ENCODE results near the gene TGM2. TPM values are rescaled to one million over a fixed set of nuclear protein-coding genes. Genes with fewer than 3 reads are reported as not detected.

Gene TGM2
- total RNA-seq, 4 donors from 2014 or later: 14.2 to 52.0 (median 21.7) TPM

DNA sequence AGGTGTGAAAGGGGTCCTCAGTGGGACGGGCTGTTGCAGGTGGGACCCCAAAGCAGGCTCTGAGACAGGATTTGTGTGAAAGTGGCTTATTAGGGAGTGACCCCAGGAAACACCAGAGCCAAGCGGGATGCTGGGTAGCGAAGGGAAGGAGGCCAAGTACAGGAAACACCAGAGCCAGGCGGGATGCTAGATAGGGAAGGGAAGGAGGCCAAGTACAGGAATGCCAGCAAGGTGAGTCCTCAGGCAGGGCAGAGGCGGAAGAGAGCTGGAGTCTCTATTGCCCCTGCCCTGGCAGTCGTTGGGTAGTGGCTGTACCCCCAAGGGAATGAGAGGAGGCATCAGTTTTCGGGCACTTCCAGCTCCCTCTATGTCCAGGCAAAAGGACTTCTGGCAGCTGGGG is 30.5 kb upstream of the TGM2 start:
- WGBS, 2 donors (ENCODE audit: low coverage in 1 of 2): 83% methylated on average over 7 of the region's 7 CpGs; no CpG with 5 or more reads in 1 of the 2 donors
- TF ChIP-seq EP300 (IDR thresholded peaks at IDR 0.05; ENCODE audit: low read depth) (no peak), POLR2A (IDR thresholded peaks at IDR 0.05) (no peak), POLR2AphosphoS5 (IDR thresholded peaks at IDR 0.05) (no peak)
- TF ChIP-seq, protein P1, sequence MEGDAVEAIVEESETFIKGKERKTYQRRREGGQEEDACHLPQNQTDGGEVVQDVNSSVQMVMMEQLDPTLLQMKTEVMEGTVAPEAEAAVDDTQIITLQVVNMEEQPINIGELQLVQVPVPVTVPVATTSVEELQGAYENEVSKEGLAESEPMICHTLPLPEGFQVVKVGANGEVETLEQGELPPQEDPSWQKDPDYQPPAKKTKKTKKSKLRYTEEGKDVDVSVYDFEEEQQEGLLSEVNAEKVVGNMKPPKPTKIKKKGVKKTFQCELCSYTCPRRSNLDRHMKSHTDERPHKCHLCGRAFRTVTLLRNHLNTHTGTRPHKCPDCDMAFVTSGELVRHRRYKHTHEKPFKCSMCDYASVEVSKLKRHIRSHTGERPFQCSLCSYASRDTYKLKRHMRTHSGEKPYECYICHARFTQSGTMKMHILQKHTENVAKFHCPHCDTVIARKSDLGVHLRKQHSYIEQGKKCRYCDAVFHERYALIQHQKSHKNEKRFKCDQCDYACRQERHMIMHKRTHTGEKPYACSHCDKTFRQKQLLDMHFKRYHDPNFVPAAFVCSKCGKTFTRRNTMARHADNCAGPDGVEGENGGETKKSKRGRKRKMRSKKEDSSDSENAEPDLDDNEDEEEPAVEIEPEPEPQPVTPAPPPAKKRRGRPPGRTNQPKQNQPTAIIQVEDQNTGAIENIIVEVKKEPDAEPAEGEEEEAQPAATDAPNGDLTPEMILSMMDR (IDR thresholded peaks at IDR 0.05): no peak
- in situ Hi-C loops (cut with MboI; ENCODE audit: low pct_ligation_motif_present in 1 of 4, low pct_unique_long_range_greater_than_20kb in 1 of 4, low sequenced_read_pairs in 3 of 4): no loop called here
- intact Hi-C loops (cut with DNase I; ENCODE audit: low total_unique reads): no loop called here
- DNase-seq: no peak
- Histone ChIP-seq H3K27me3 (no peaks in the 10 kb centered on the region), H3K36me3 (no peaks in the 10 kb centered on the region), H3K27ac (no peak overlapping the region), H3K4me3 (no peak overlapping the region), H3K9me3 (no peaks in the 10 kb centered on the region), H3K4me1 (no peaks in the 10 kb centered on the region)

DNA sequence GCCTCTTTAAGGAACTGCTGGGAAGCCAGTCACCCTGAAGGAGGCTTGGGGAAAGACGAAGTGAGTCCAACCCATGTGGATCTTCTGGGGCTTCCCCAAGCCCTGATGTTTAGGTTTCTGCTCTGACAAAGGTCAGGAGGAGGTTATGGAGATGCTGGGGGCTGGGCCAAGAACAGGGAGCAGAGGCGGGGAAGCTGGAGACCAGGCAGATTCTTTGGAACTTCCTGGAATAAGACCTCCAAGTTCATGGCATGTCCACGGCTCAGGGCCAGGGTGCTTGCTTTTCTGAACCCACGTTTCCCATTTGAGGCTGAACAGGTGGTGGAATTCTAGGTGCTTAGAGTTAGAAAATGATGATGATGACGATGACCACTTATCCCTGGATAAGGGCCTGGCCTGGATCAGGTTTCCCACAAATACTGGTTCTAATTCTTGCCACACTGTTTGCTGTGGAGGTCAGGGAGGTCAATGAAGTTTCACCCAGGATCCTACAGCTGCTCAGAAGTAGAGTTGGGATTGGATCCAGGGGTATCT is 30.0 kb upstream of the TGM2 start:
- WGBS, 2 donors (ENCODE audit: low coverage in 1 of 2): 71 to 83% methylated on average over 1 to 5 of the region's 5 CpGs
- no peaks in the 10 kb centered on the region for H3K27me3 ChIP-seq
- no peaks in the 10 kb centered on the region for H3K9me3 ChIP-seq
- H3K36me3 ChIP-seq: no peaks in the 10 kb centered on the region
- no peak overlapping the region for H3K4me3 ChIP-seq
- no peak overlapping the region for H3K27ac ChIP-seq
- TF ChIP-seq POLR2AphosphoS5 (IDR thresholded peaks at IDR 0.05) (no peak), EP300 (IDR thresholded peaks at IDR 0.05; ENCODE audit: low read depth) (no peak), POLR2A (IDR thresholded peaks at IDR 0.05) (no peak)
- TF ChIP-seq, protein P1 (IDR thresholded peaks at IDR 0.05): no peak
- no peaks in the 10 kb centered on the region for H3K4me1 ChIP-seq
- no peak for DNase-seq
- intact Hi-C loops (cut with DNase I; ENCODE audit: low total_unique reads): no loop called here
- in situ Hi-C loops (cut with MboI; ENCODE audit: low pct_ligation_motif_present in 1 of 4, low pct_unique_long_range_greater_than_20kb in 1 of 4, low sequenced_read_pairs in 3 of 4): no loop called here

DNA sequence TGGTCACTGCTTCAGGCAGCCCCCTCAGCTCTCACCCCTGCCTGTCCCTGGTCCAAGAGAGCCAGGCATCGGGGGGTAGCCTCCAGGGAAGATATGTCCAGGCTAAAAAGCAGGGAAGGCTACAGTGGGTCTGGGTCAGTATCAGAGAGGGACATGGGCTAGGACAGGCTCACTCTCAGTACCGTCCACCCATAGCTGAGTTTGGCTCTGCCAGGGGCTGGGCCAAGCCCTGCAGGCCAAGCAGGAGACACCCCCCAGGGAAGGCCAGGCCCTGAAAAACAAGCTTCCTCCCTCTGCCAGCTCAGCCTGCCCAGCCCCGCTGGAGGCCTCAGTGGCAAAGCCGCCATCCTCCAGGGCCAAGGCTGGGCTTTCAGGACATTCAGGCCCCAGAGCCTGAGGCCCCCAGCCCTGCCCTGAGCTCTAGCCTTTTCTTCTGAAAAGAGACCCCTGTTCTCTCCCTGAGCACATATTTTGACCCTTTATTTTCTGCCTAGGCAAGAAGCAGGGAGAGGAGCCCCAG is 28.6 kb upstream of the TGM2 start:
- in situ Hi-C loops (cut with MboI; ENCODE audit: low pct_ligation_motif_present in 1 of 4, low pct_unique_long_range_greater_than_20kb in 1 of 4, low sequenced_read_pairs in 3 of 4): no loop called here
- no peaks in the 10 kb centered on the region for H3K9me3 ChIP-seq
- intact Hi-C loops (cut with DNase I; ENCODE audit: low total_unique reads): no loop called here
- H3K27me3 ChIP-seq: no peaks in the 10 kb centered on the region
- no peak for TF ChIP-seq EP300 (IDR thresholded peaks at IDR 0.05; ENCODE audit: low read depth)
- TF ChIP-seq POLR2A (IDR thresholded peaks at IDR 0.05): no peak
- no peak for TF ChIP-seq POLR2AphosphoS5 (IDR thresholded peaks at IDR 0.05)
- TF ChIP-seq, protein P1 (IDR thresholded peaks at IDR 0.05): no peak
- no peak overlapping the region for H3K27ac ChIP-seq
- no peaks in the 10 kb centered on the region for H3K36me3 ChIP-seq
- H3K4me3 ChIP-seq: no peak overlapping the region
- no peak for DNase-seq
- no peaks in the 10 kb centered on the region for H3K4me1 ChIP-seq
- 95% methylated on average over 4 of the region's 4 CpGs; no CpG with 5 or more reads in 1 of the 2 donors for WGBS, 2 donors (ENCODE audit: low coverage in 1 of 2)

DNA sequence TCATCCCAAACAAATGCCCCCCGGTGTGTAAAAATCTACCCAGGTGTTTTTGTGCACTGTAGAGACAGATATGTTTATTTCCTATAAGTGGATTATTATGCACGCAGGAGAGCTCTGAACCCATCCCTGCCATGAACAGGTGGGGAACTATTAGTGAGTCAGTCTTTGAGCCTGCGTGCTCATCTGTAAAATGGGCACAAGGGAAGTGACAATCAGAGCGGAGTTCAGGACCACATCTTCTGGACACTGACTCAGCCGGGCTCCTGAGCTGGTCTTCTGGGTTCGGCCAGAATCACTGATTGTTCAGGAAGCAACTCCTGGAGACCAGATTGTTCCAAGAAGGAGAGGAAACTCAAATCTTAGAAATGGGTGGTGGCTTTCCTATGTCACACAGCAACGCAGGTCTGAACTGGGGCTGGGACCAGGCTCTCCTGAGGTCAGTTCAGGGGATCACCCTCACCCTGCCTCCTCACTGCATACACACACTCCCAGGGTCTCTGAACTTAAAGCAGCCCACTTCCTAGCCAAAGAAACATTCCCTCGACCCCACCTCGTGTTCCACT is 27.3 kb upstream of the TGM2 start:
- intact Hi-C loops (cut with DNase I; ENCODE audit: low total_unique reads): no loop called here

More for the DNA sequence above, 27.3 kb upstream of the TGM2 start:
- WGBS, 2 donors (ENCODE audit: low coverage in 1 of 2): 75 to 77% methylated on average over 5 to 9 of the region's 9 CpGs
- TF ChIP-seq POLR2A (IDR thresholded peaks at IDR 0.05) (no peak), POLR2AphosphoS5 (IDR thresholded peaks at IDR 0.05) (no peak), EP300 (IDR thresholded peaks at IDR 0.05; ENCODE audit: low read depth) (no peak)
- TF ChIP-seq, protein P1 (IDR thresholded peaks at IDR 0.05): no peak
- H3K4me3 ChIP-seq: no peak overlapping the region
- H3K27ac ChIP-seq: no peak overlapping the region
- H3K4me1 ChIP-seq: no peaks in the 10 kb centered on the region
- no peaks in the 10 kb centered on the region for H3K27me3 ChIP-seq
- DNase-seq: no peak
- no peaks in the 10 kb centered on the region for H3K36me3 ChIP-seq
- no peaks in the 10 kb centered on the region for H3K9me3 ChIP-seq
- in situ Hi-C loops (cut with MboI; ENCODE audit: low pct_ligation_motif_present in 1 of 4, low pct_unique_long_range_greater_than_20kb in 1 of 4, low sequenced_read_pairs in 3 of 4): no loop called here
